ENCODE results near the gene CYB5R2.
"Not testable (repeated sequence)": the region's sequence is repeated elsewhere in the genome, so short reads cannot be mapped to it uniquely, and the experiment has no call there.

The CYB5R2 gene

GRCh38 chr11:7668464-7668863 is 4.8 kb downstream of the CYB5R2 start:
- DNase-seq = no peak

- DNase-seq = no peak
Observed at GRCh38 chr11:7667460-7667859, 5.8 kb downstream of the CYB5R2 start.

- DNase-seq = no peak
Observed at GRCh38 chr11:7666292-7666866, 6.9 kb downstream of the CYB5R2 start.

- DNase-seq = peak; percentile 54
Observed at GRCh38 chr11:7665473-7666291, 7.6 kb downstream of the CYB5R2 start.

- DNase-seq = no peak
Observed at GRCh38 chr11:7664867-7665266, 8.4 kb downstream of the CYB5R2 start.

- not testable (repeated sequence) for DNase-seq
Observed at GRCh38 chr11:7663531-7663930, 9.8 kb downstream of the CYB5R2 start.

GRCh38 chr11:7657306-7658025 is 15.8 kb downstream of the CYB5R2 start:
- no peak for DNase-seq

GRCh38 chr11:7656704-7657103 is 16.6 kb downstream of the CYB5R2 start:
- DNase-seq = no peak

- no peak for DNase-seq
Observed at GRCh38 chr11:7655253-7656217, 17.8 kb downstream of the CYB5R2 start.

GRCh38 chr11:7654195-7654705 is 19.1 kb downstream of the CYB5R2 start:
- no peak for DNase-seq

- no peak for DNase-seq
Observed at GRCh38 chr11:7651700-7652099, 21.6 kb downstream of the CYB5R2 start.

- DNase-seq = no peak
Observed at GRCh38 chr11:7651140-7651551, 22.2 kb downstream of the CYB5R2 start.

GRCh38 chr11:7648264-7648663 is 25.0 kb downstream of the CYB5R2 start:
- DNase-seq = no peak

- DNase-seq = no peak
Observed at GRCh38 chr11:7646866-7647265, 26.4 kb downstream of the CYB5R2 start.

GRCh38 chr11:7645206-7645605 is 28.1 kb downstream of the CYB5R2 start:
- DNase-seq = no peak

- DNase-seq = no peak
Observed at GRCh38 chr11:7643314-7643713, 30.0 kb downstream of the CYB5R2 start.

- no peak for DNase-seq
Observed at GRCh38 chr11:7642747-7643146, 30.6 kb downstream of the CYB5R2 start.

- no peak for DNase-seq
Observed at GRCh38 chr11:7640816-7641215, 32.5 kb downstream of the CYB5R2 start.

GRCh38 chr11:7639643-7640025 is 33.7 kb downstream of the CYB5R2 start:
- DNase-seq = no peak

- DNase-seq = no peak
Observed at GRCh38 chr11:7638710-7639642, 34.3 kb downstream of the CYB5R2 start.

GRCh38 chr11:7637447-7638157 is 35.7 kb downstream of the CYB5R2 start:
- DNase-seq = no peak
